ENCODE results near the gene STK24. TPM values are rescaled to one million over a fixed set of nuclear protein-coding genes. Genes with fewer than 3 reads are reported as not detected.

STK24 gene
- total RNA-seq, 5 donors from 2014 or later (not counting 1 experiment from before 2014, with no cell fraction given), result 92.1 to 143 (median 113) TPM

- 89% methylated on average over 9 of the region's 9 CpGs for WGBS (ENCODE audit: insufficient coverage)
- POLR2A ChIA-PET, result interaction anchor here in 1 of 2 donors (0.5 kb wide), 1 partner anchor 216 kb away, joined by 8 read pairs; no protein-coding TSS in a partner anchor
These were observed 154.9 kb downstream of the STK24 start for GRCh38 chr13:98422046-98422445.

GRCh38 chr13:98420554-98421175, 156.2 kb downstream of the STK24 start:
- Mint-ChIP-seq H3K36me3 (no peaks in the 10 kb centered on the region), H3K4me1 (no peaks in the 10 kb centered on the region), H3K4me3 (no peak overlapping the region), H3K27me3 (peaks cover 8 to 16% of the 10 kb centered on the region in 2 donors), H3K9me3 (peaks cover 0 to 5% (median 5%) of the 10 kb centered on the region in 3 donors), H3K27ac (no peak overlapping the region)
- DNase-seq (no peak), ATAC-seq (replicated peaks in 1 of 4) (no peak)
- no peaks in the 10 kb centered on the region for H3K9me3 ChIP-seq
- H3K4me3 ChIP-seq (ENCODE audit: control insufficient read depth in 1 of 2, extremely low read depth in 1 of 2, low read length in 1 of 2), result no peak overlapping the region
- CTCF ChIA-PET, result no interaction called here
- H3K27ac ChIP-seq (ENCODE audit: low read length), result no peak overlapping the region
- H3K4me1 ChIP-seq (ENCODE audit: control insufficient read depth in 1 of 2, extremely low read depth in 1 of 2, insufficient read depth in 2 of 2, low read length in 2 of 2), result no peaks in the 10 kb centered on the region
- peaks cover 0 to 21% of the 10 kb centered on the region in 2 experiments for H3K27me3 ChIP-seq (replicated peaks in 1 of 2; ENCODE audit: control insufficient read depth in 2 of 2, extremely low read depth in 1 of 2, insufficient read depth in 2 of 2, low read length in 1 of 2)
- 39% methylated on average over 2 of the region's 6 CpGs for WGBS (ENCODE audit: insufficient coverage)
- H3K36me3 ChIP-seq (ENCODE audit: control insufficient read depth in 2 of 2, extremely low read depth in 1 of 2, insufficient read depth in 1 of 2, low read length in 1 of 2), result no peaks in the 10 kb centered on the region
- POLR2A ChIA-PET, result no interaction called here

More at GRCh38 chr13:98422046-98422445, 154.9 kb downstream of the STK24 start:
- Histone ChIP-seq H3K4me3 (ENCODE audit: control insufficient read depth in 1 of 2, extremely low read depth in 1 of 2, low read length in 1 of 2) (no peak overlapping the region), H3K4me1 (ENCODE audit: control insufficient read depth in 1 of 2, extremely low read depth in 1 of 2, insufficient read depth in 2 of 2, low read length in 2 of 2) (no peaks in the 10 kb centered on the region), H3K27ac (ENCODE audit: low read length) (no peak overlapping the region), H3K27me3 (replicated peaks in 1 of 2; ENCODE audit: control insufficient read depth in 2 of 2, extremely low read depth in 1 of 2, insufficient read depth in 2 of 2, low read length in 1 of 2) (peaks cover 0 to 17% of the 10 kb centered on the region in 2 experiments), H3K36me3 (ENCODE audit: control insufficient read depth in 2 of 2, extremely low read depth in 1 of 2, insufficient read depth in 1 of 2, low read length in 1 of 2) (no peaks in the 10 kb centered on the region), H3K9me3 (no peaks in the 10 kb centered on the region)
- Mint-ChIP-seq H3K27ac (no peak overlapping the region), H3K36me3 (no peaks in the 10 kb centered on the region), H3K9me3 (peaks cover 0 to 2% (median 2%) of the 10 kb centered on the region in 3 donors), H3K4me1 (no peaks in the 10 kb centered on the region), H3K4me3 (no peak overlapping the region), H3K27me3 (peaks cover 8 to 12% of the 10 kb centered on the region in 2 donors)
- CTCF ChIA-PET, result interaction anchor here in 1 of 2 donors (0.6 kb wide), 1 partner anchor 558 kb away, joined by 3 read pairs; no protein-coding TSS in a partner anchor
- no peak for ATAC-seq (replicated peaks in 1 of 4)
- no peak for DNase-seq

GRCh38 chr13:98419786-98420553, 156.9 kb downstream of the STK24 start:
- no peaks in the 10 kb centered on the region for H3K36me3 Mint-ChIP-seq
- POLR2A ChIA-PET, result no interaction called here
- ATAC-seq (replicated peaks in 1 of 4) (no peak), DNase-seq (no peak)
- H3K27ac Mint-ChIP-seq, result no peak overlapping the region
- Histone ChIP-seq H3K4me1 (ENCODE audit: control insufficient read depth in 1 of 2, extremely low read depth in 1 of 2, insufficient read depth in 2 of 2, low read length in 2 of 2) (no peaks in the 10 kb centered on the region), H3K36me3 (ENCODE audit: control insufficient read depth in 2 of 2, extremely low read depth in 1 of 2, insufficient read depth in 1 of 2, low read length in 1 of 2) (no peaks in the 10 kb centered on the region), H3K9me3 (no peaks in the 10 kb centered on the region), H3K4me3 (ENCODE audit: control insufficient read depth in 1 of 2, extremely low read depth in 1 of 2, low read length in 1 of 2) (no peak overlapping the region), H3K27ac (ENCODE audit: low read length) (no peak overlapping the region), H3K27me3 (replicated peaks in 1 of 2; ENCODE audit: control insufficient read depth in 2 of 2, extremely low read depth in 1 of 2, insufficient read depth in 2 of 2, low read length in 1 of 2) (peaks cover 0 to 21% of the 10 kb centered on the region in 2 experiments)
- no peak overlapping the region for H3K4me3 Mint-ChIP-seq
- H3K4me1 Mint-ChIP-seq, result no peaks in the 10 kb centered on the region
- H3K9me3 Mint-ChIP-seq, result peaks cover 0 to 5% (median 5%) of the 10 kb centered on the region in 3 donors
- H3K27me3 Mint-ChIP-seq, result peaks cover 8 to 16% of the 10 kb centered on the region in 2 donors
- 84% methylated on average over 11 of the region's 14 CpGs for WGBS (ENCODE audit: insufficient coverage)
- CTCF ChIA-PET, result no interaction called here

- Histone ChIP-seq H3K27ac (ENCODE audit: low read length) (no peak overlapping the region), H3K4me3 (ENCODE audit: control insufficient read depth in 1 of 2, extremely low read depth in 1 of 2, low read length in 1 of 2) (no peak overlapping the region), H3K4me1 (ENCODE audit: control insufficient read depth in 1 of 2, extremely low read depth in 1 of 2, insufficient read depth in 2 of 2, low read length in 2 of 2) (peaks cover 3 to 11% of the 10 kb centered on the region in 2 experiments), H3K9me3 (no peaks in the 10 kb centered on the region), H3K27me3 (replicated peaks in 1 of 2; ENCODE audit: control insufficient read depth in 2 of 2, extremely low read depth in 1 of 2, insufficient read depth in 2 of 2, low read length in 1 of 2) (peaks cover 0 to 20% of the 10 kb centered on the region in 2 experiments), H3K36me3 (ENCODE audit: control insufficient read depth in 2 of 2, extremely low read depth in 1 of 2, insufficient read depth in 1 of 2, low read length in 1 of 2) (no peaks in the 10 kb centered on the region)
- WGBS (ENCODE audit: insufficient coverage), result 74% methylated on average over 2 of the region's 4 CpGs
- H3K4me3 Mint-ChIP-seq, result no peak overlapping the region
- CTCF ChIA-PET, result interaction anchor here (0.5 to 0.6 kb wide), 2 partner anchors 429 to 815 kb away, joined by 3 to 4 read pairs; no protein-coding TSS in a partner anchor
- peaks cover 9 to 14% (median 12%) of the 10 kb centered on the region in 3 donors for H3K4me1 Mint-ChIP-seq
- H3K27ac Mint-ChIP-seq, result no peak overlapping the region
- H3K9me3 Mint-ChIP-seq, result peaks cover 0 to 5% (median 5%) of the 10 kb centered on the region in 3 donors
- DNase-seq (no peak), ATAC-seq (replicated peaks in 1 of 4) (no peak)
- peaks cover 3 to 9% of the 10 kb centered on the region in 2 donors for H3K27me3 Mint-ChIP-seq
- no peaks in the 10 kb centered on the region for H3K36me3 Mint-ChIP-seq
- POLR2A ChIA-PET, result no interaction called here
These were observed 160.5 kb downstream of the STK24 start for GRCh38 chr13:98416408-98416807.

GRCh38 chr13:98415326-98416070, 161.4 kb downstream of the STK24 start:
- Histone ChIP-seq H3K4me3 (ENCODE audit: control insufficient read depth in 1 of 2, extremely low read depth in 1 of 2, low read length in 1 of 2) (no peak overlapping the region), H3K27me3 (replicated peaks in 1 of 2; ENCODE audit: control insufficient read depth in 2 of 2, extremely low read depth in 1 of 2, insufficient read depth in 2 of 2, low read length in 1 of 2) (peaks cover 0 to 20% of the 10 kb centered on the region in 2 experiments), H3K27ac (ENCODE audit: low read length) (no peak overlapping the region), H3K36me3 (ENCODE audit: control insufficient read depth in 2 of 2, extremely low read depth in 1 of 2, insufficient read depth in 1 of 2, low read length in 1 of 2) (no peaks in the 10 kb centered on the region), H3K9me3 (no peaks in the 10 kb centered on the region), H3K4me1 (ENCODE audit: control insufficient read depth in 1 of 2, extremely low read depth in 1 of 2, insufficient read depth in 2 of 2, low read length in 2 of 2) (peaks cover 3 to 12% of the 10 kb centered on the region in 2 experiments)
- ATAC-seq (replicated peaks in 1 of 4) (no peak), DNase-seq (no peak)
- ChIA-PET POLR2A (no interaction called here), CTCF (interaction anchor here in 1 of 2 donors (0.5 kb wide), 1 partner anchor 428 kb away, joined by 3 read pairs; no protein-coding TSS in a partner anchor)
- Mint-ChIP-seq H3K27me3 (peaks cover 6 to 9% of the 10 kb centered on the region in 2 donors), H3K4me3 (no peak overlapping the region), H3K36me3 (no peaks in the 10 kb centered on the region), H3K4me1 (peaks cover 9 to 23% (median 14%) of the 10 kb centered on the region in 3 donors), H3K27ac (no peak overlapping the region), H3K9me3 (peaks cover 0 to 5% (median 5%) of the 10 kb centered on the region in 3 donors)
- 81% methylated on average over 9 of the region's 18 CpGs for WGBS (ENCODE audit: insufficient coverage)

- ChIA-PET CTCF (interaction anchor here in 1 of 2 donors (0.6 kb wide), 1 partner anchor 28 kb away, joined by 3 read pairs; no protein-coding TSS in a partner anchor), POLR2A (interaction anchor here in 1 of 2 donors (0.6 kb wide), 1 partner anchor 202 kb away, joined by 9 read pairs; no protein-coding TSS in a partner anchor)
- H3K27me3 ChIP-seq (replicated peaks in 1 of 2; ENCODE audit: control insufficient read depth in 2 of 2, extremely low read depth in 1 of 2, insufficient read depth in 2 of 2, low read length in 1 of 2), result peaks cover 0 to 20% of the 10 kb centered on the region in 2 experiments
- no peak overlapping the region for H3K27ac Mint-ChIP-seq
- H3K4me3 ChIP-seq (ENCODE audit: control insufficient read depth in 1 of 2, extremely low read depth in 1 of 2, low read length in 1 of 2), result no peak overlapping the region
- H3K27ac ChIP-seq (ENCODE audit: low read length), result no peak overlapping the region
- H3K27me3 Mint-ChIP-seq, result peaks cover 5 to 11% of the 10 kb centered on the region in 2 donors
- ATAC-seq (replicated peaks in 1 of 4) (no peak), DNase-seq (no peak)
- H3K4me1 Mint-ChIP-seq, result peaks cover 9 to 23% (median 14%) of the 10 kb centered on the region in 3 donors
- no peaks in the 10 kb centered on the region for H3K9me3 ChIP-seq
- H3K4me3 Mint-ChIP-seq, result no peak overlapping the region
- H3K36me3 Mint-ChIP-seq, result no peaks in the 10 kb centered on the region
- peaks cover 0 to 5% (median 5%) of the 10 kb centered on the region in 3 donors for H3K9me3 Mint-ChIP-seq
- peaks cover 3 to 12% of the 10 kb centered on the region in 2 experiments for H3K4me1 ChIP-seq (ENCODE audit: control insufficient read depth in 1 of 2, extremely low read depth in 1 of 2, insufficient read depth in 2 of 2, low read length in 2 of 2)
- WGBS (ENCODE audit: insufficient coverage), result 100% methylated on average over 2 of the region's 7 CpGs
- no peaks in the 10 kb centered on the region for H3K36me3 ChIP-seq (ENCODE audit: control insufficient read depth in 2 of 2, extremely low read depth in 1 of 2, insufficient read depth in 1 of 2, low read length in 1 of 2)
These were observed 163.1 kb downstream of the STK24 start for GRCh38 chr13:98413796-98414195.
